ENCODE data around the gene EFEMP1. TPM values are rescaled to one million over a fixed set of nuclear protein-coding genes. Genes with fewer than 3 reads are reported as not detected.

The EFEMP1 gene
- total and polyA plus RNA-seq, 10 of the 15 experiments (the other 5 are each of a cell fraction or from before 2014, with no cell fraction given), result 0.27 to 1.2 (median 0.35) TPM; not detected in 6

- WGBS (ENCODE audit: insufficient coverage, insufficient replicate concordance, low lambda C conversion rate, missing lambda C conversion rate), result 19% methylated on average over 4 of the region's 4 CpGs
- no peaks in the 10 kb centered on the region for H3K27me3 ChIP-seq (replicated peaks in 1 of 2; ENCODE audit: control insufficient read depth in 2 of 2, insufficient read depth in 2 of 2, low read length in 1 of 2)
- ChIA-PET SMC1A (ENCODE audit: uncharacterized antibody, unreplicated experiment) (interaction anchor here (0.6 to 1.9 kb wide), 6 partner anchors 8 to 157 kb away, joined by 3 to 5 read pairs (median 4); no protein-coding TSS in a partner anchor), POLR2A (no interaction called here), RAD21 (ENCODE audit: unreplicated experiment) (no interaction called here), CTCF (interaction anchor here (0.6 to 1.0 kb wide), 2 partner anchors 15 to 20 kb away, joined by 3 to 4 read pairs; no protein-coding TSS in a partner anchor)
- H3K4me3 ChIP-seq, result no peak overlapping the region
- TF ChIP-seq HDAC6 (IDR thresholded peaks at IDR 0.05; ENCODE audit: unreplicated experiment), result no peak
- TF ChIP-seq CUX1 (IDR thresholded peaks at IDR 0.05; ENCODE audit: insufficient replicate concordance, low read depth, low read length), result no peak
- 0 out of 2 replicates have a peak, but pooled peaks have one; percentile 17 for TF ChIP-seq NR2F1 (conservative IDR thresholded peaks at IDR 0.05)
- TF ChIP-seq ETV6 (conservative IDR thresholded peaks at IDR 0.05 in 1 of 2, IDR thresholded peaks at IDR 0.05 in 1 of 2; ENCODE audit: borderline replicate concordance in 1 of 2, low read depth in 1 of 2), result no peak
- no peak for TF ChIP-seq ZNF24 (IDR thresholded peaks at IDR 0.05)
- peak; percentile 52; the same call in 1 of the 2 replicates for TF ChIP-seq ZBTB40 (IDR thresholded peaks at IDR 0.05; ENCODE audit: borderline replicate concordance)
- BruUV-seq (replicated peaks), result no TSS peak
- H2AFZ ChIP-seq (ENCODE audit: control insufficient read depth, low read depth, low read length), result no peak overlapping the region
- no peaks in the 10 kb centered on the region for H4K20me1 ChIP-seq (ENCODE audit: control insufficient read depth, insufficient read depth)
- peaks cover 3% of the 10 kb centered on the region; the same call in 1 of the 2 replicates for H3K4me1 ChIP-seq (ENCODE audit: control insufficient read depth, insufficient read depth, low read length)
- no peaks in the 10 kb centered on the region for H3K9me3 ChIP-seq (replicated peaks; ENCODE audit: control insufficient read depth, insufficient read depth, low read length)
- no peaks in the 10 kb centered on the region for H3K36me3 ChIP-seq (ENCODE audit: control insufficient read depth in 2 of 2, insufficient read depth in 2 of 2, low read length in 1 of 2)
- intact Hi-C loops (cut with micrococcal nuclease; ENCODE audit: unreplicated experiment) (no loop called here), in situ Hi-C loops (cut with MboI) (no loop called here)
- FAIRE-seq (no peak), DNase-seq (ENCODE audit: low read depth, low spot score) (no peak), ATAC-seq (peak; percentile 83)
- no peak overlapping the region for H3K4me2 ChIP-seq (ENCODE audit: control insufficient read depth, insufficient read depth)
- H3K79me2 ChIP-seq (ENCODE audit: control insufficient read depth, insufficient read depth, low read length), result no peaks in the 10 kb centered on the region
- H3K9ac ChIP-seq (ENCODE audit: control insufficient read depth, insufficient read depth, low read length), result no peak overlapping the region
- H3K27ac ChIP-seq (ENCODE audit: control insufficient read depth, insufficient read depth), result no peak overlapping the region
These were observed 48.0 kb downstream of the EFEMP1 start for GRCh38 chr2:55875434-55876135.
